Activated CD8-positive, alpha-beta memory T cell treated with anti-CD3 and anti-CD28 coated beads, Interleukin-2, amount 50 U/mL, for 4 hours (primary cell): ENCODE measurements around the gene CRABP1.

Experiments used
- DNase-seq: peaks from one replicate; pipeline ENCODE4 v3.0.0-alpha.2; 2020

CRABP1 gene

DNA sequence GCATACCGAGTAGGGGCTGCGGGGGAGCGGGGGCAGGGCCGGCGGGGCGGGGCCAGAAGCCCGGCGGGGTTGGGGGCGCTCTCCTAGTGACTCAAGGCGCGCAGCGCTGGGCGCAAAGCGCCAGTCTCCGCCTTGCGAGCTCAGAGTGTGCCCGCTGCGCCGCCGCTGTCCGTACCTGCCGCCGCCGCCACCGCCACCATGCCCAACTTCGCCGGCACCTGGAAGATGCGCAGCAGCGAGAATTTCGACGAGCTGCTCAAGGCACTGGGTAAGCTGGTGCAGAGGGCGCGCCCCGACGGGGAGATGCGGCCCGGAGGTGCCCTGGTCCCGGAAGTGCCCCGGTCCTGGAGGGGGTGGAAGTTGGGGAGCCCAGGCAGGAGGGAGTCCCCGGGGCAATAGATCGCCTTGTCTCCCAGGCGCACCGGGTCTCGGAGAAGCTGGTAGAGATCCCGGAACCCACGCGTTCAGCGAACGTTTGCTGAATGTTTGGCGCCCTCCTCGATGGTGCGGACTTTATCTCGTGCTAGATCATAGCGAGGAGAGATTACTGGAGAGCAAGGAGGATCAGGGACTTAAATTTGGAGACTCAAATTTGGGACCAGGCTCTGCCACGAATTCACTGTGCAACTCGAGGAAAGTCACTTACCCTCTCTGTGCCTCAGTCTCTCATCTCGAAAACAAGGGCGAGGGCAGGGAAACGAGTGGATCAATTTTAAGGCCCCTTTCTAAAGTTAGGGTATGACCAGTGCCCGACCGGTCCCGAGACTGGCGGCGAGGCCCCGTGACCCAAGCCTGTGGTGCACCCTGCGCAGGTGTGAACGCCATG is at the start of gene CRABP1:
CRABP1 (plus strand) TSS at position 123 of the 826 bp plus-strand sequence; CDS start at position 199, 76 bp downstream.
- DNase-seq = no peak

- no peak for DNase-seq
These were observed 49.1 kb upstream of the CRABP1 start for GRCh38 chr15:78291052-78291451.

DNA sequence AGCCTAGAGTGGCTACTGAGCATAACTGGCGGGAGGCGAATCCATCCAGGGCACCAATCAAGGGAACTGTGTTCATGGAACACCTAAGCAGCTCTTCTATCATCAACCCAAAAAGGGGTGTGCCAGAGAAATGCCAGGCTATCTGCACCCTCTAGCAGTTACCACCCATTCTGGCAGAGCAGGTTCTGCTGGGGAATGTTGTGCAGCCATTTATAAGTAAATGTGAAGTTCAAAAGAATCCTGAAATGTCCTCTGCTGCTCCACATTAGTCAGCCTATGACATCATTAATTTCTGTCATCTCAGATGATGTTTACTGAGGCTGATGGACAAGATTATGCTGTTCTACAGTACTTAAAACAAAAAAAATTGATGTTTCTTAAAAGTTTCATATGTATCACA is 48.5 kb upstream of the CRABP1 start:
- no peak for DNase-seq

DNA sequence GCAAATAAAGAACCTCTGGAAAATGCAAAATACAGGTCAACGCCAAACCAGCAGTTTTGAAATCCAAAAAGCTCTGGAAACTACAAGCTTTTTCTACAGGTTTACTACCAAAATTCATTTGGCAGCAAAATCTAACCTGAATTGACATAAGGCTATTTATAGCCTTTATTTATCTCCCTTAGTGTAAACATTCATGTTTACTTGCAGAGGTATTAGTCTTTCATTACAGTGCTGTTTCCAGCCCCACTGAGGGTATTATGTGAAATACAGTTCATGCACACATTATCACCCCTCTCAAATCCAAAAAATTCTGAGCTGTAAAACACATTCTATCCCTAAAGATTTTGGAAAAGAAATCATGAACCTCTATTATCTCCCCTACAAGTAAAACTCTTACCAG is 47.9 kb upstream of the CRABP1 start:
- DNase-seq = no peak

DNA sequence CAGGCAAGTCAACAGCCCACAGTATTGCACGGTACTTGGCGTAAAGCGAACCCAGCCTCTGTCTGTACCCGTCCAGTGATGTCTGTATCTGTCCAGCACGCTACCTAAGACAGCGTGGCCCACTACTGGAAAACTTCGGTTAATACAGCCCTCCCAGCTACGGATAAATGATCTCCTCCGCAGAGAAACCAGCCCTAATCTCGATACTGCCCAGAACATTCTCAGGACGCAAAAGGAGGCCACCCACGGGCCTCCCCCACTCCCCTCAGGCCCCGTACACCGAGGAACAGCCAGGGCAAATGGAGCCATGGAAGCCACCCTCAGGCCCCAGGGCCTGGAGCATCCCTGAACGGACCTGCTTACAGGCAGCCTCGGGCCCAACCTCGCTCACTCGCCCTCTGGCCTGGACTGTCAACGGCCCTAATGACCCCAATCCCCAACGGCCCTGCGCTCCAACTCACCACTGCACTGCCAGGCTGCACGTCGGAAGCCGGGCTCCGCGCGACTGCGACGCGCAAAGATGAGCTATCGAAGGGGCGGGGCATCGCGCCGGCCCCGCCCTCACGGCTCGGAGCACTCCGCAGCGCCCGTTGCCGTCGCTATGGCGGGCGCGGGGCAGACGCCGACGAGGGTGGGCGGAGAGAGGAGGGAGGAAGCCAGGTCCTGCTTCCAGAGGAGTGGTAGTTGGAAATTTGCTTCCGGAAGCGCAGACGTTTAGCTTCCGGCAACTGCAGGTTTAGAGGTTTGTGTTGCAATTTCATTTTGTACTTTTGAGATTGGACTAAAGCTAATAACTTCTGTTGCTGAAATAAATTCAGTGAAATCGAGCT is 40.8 kb upstream of the CRABP1 start, which contains the start of gene SKIC8:
SKIC8 (minus strand) TSS at position 509 of the 830 bp plus-strand sequence. CDS start 3,923 bp downstream, outside the sequence.
- peak; percentile 91 for DNase-seq

- DNase-seq = no peak
These were observed 38.8 kb upstream of the CRABP1 start for GRCh38 chr15:78301326-78301725.

DNA sequence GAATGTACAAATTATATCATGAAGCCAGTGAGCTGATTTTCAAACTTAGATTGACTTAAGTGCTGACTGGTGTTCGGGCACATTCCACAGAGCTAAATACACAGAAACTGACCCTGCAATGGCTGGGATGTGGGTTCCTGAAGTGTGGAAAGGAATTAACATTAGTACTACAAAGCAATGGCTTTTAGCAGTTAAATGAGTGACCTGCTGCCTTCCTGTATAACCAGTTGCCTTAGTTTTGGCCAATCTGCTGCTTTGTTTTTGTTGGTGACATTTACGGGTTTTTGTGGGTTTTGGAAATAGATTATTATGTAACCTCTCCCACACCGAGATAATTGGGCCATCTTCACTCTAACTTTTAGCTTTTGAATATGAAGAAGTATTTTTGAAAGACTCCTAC is 38.3 kb upstream of the CRABP1 start:
- DNase-seq = no peak

DNA sequence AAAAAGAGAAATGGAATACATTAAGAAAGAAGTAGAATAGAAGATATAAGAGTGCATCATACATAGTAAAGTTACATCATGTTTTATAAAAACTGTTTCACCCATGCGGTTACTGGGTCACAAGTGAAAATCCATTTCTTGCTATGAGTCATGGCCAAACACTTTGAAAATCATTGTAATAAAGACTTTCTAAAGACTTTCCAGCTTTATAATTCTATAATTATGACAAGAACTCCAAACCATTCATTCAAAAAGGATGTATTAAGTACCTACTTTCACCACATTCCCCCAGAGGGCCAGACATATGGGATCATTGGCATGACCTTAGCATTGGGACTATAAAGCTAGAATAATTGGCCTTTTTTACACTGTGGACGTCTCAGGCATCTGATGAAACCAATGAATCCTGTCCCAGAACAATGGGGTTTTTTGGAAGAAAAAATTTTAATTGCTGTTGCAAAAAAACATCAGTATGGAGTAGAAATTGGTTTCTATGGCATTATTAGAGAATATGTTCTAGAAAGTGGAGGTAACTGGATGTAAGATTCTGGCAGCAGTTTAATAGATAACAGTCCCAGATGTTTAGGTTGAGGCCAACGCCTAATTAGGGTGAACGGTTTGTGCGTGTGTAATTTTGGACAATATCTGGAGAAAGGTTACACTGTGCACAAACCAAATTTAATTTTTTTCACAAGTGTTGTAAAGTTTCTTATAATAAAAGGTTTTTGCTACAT is 37.4 kb upstream of the CRABP1 start:
- DNase-seq = no peak

- no peak for DNase-seq
These were observed 35.7 kb upstream of the CRABP1 start for GRCh38 chr15:78304216-78305066.

DNA sequence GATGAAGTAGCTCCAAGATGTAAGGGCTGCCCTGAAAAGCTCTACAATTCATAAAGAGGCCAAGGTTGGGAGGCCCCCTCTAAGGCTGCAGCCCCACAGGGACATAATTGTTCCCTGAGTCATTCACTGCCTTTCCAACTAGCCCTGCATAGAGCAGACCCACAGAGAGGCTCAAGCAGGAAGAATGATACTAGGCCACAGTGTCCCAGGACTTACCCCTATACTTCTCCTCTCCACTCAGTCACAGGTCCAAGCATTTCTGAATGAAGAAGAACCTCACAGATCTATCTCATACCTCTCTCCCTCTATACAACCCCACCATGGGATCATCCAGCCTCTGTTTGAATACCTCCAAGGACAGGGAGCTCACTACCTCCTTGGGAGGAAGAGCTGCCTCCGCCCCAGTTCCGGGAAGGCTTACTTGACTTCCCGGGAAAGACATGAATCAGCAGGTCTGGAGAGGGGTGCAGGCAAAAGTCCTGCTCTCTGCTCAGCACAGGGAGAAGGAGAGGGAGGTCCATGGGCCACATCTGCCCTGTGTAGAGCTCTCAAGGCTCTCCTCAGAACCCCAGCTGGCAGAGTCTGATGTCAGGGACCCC is 33.9 kb upstream of the CRABP1 start:
- no peak for DNase-seq

DNA sequence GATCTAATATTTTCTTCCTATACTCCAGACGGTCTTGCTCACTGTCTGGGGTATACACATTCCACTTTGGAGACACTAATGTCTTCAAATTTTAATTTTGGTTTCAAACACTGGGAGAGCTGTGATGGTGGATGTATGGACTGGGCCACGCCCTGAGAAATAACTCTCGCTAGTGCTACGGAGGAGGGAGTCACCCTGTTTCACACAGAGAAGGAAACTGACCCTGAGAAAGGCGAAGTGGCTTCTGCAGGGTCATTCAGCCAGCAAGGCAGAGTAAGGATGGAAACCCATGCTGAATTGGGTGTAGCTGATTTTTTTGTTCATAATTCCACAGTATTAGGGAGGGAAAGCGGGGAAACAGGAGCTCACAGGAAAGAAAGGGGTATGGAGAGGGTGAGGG is 32.2 kb upstream of the CRABP1 start:
- no peak for DNase-seq

- DNase-seq = peak; percentile 37
These were observed 31.6 kb upstream of the CRABP1 start for GRCh38 chr15:78308422-78309032.

- no peak for DNase-seq
These were observed 28.9 kb upstream of the CRABP1 start for GRCh38 chr15:78311292-78311691.

DNA sequence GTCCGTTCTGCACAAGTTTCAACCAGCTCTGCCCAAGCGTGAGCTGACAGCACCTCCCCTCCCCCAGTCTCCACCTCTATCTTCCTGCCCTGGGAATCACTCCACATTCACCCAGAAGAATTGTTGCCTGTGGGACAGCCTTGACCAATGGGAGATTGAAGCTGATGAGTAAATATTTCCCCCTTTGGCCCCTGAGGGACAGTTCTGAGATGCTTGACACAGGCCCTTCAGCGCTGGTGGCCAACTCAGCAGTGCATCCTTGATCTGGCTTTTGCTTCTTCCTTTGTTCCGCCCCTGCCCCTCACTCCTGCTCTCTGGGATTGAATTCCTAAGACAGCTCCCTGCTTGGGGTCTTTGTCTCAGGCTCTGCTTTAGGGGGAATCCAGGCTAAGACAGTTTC is 27.6 kb upstream of the CRABP1 start:
- DNase-seq = no peak

GRCh38 chr15:78312957-78313356 is 27.2 kb upstream of the CRABP1 start:
- DNase-seq = no peak

GRCh38 chr15:78313383-78313782 is 26.8 kb upstream of the CRABP1 start:
- no peak for DNase-seq

DNA sequence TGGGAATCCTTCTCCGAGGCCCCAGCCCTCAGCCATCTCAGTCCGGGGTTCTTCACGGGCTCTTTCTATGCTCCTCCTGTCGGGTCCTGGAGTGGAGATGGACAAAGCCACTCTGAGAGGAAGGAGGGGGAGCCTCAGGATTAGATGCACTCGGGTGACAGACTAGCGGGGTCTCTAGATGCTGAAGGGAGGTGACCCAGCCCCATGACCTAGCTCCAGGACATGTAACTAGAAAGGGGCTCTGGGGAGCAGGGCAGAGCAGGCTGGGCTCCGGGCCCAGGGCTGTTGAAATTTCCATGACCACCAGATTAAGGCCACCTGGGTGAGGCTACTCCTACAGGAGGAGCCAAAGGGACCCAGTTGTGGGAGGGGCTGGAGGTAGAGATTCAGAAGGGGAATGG is 26.0 kb upstream of the CRABP1 start:
- DNase-seq = no peak

GRCh38 chr15:78315686-78316282 is 24.4 kb upstream of the CRABP1 start:
- DNase-seq = no peak

DNA sequence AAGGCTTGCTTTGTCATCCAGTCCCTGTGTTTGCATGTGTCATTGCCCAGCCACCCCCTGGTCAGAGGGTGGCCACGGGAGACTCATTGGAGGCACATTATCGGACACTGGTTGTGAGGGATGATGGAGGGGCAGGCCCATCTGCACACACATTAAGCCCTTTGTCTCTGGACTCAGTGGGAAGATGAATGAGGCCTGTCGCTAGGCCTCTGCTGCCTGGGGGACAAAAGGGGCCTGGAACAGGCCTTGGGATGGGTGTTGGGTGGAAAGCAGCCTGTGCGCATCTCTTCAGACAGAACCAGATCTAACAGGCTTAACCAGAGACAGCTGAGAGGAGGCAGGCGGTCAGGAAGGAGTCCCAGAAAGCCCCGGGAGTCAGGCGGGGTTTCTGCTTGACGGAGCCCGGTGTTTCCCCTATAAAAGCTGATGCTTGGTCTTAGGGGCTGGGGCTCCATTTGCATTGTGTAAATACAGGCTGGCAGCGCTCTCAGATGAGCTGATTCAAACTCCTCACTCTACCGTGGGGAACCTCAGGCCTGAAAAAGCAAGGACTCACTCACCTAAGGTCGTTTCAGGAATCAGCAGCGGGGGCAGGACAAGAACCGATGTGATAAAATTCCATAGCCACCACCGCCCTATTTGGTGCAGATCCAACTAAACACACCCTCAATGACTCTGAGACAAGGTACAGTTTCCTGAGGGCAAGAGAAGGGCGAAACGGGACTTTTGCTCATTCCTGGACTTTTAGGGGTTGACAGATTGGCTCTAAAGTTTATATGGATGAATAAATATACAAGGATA is 23.7 kb upstream of the CRABP1 start:
- no peak for DNase-seq
